D341Med (cell line): ENCODE results near the gene PCSK4.
A peak's percentile ranks its signal among the peaks of the same experiment; 100 is the strongest.
"Not testable (repeated sequence)": the region's sequence is repeated elsewhere in the genome, so short reads cannot be mapped to it uniquely, and the experiment has no call there.

Source experiments
- DNase-seq: peaks from one replicate; pipeline ENCODE4 v3.0.0; 2012; ENCODE audit warnings: low spot score

The PCSK4 gene

DNA sequence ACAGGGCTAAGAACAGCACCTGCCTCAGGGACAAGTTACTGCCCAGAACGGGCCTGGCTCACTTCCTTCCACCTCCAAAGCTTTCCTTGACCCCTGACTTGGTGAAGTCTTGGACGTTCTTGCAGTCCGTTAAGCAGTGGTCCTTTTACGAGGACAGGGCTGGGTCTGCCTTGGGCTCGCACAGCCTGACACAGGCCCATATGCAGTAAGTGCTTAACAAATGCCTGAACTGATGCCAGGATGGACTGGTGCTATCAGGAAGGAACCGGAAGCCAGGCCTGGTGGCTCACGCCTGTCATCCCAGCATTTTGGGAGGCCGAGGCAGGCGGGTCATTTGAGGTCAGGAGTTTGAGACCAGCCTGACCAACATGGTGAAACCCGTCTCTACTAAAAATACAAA lies 31.9 kb upstream of the PCSK4 start:
- DNase-seq: no peak

DNA sequence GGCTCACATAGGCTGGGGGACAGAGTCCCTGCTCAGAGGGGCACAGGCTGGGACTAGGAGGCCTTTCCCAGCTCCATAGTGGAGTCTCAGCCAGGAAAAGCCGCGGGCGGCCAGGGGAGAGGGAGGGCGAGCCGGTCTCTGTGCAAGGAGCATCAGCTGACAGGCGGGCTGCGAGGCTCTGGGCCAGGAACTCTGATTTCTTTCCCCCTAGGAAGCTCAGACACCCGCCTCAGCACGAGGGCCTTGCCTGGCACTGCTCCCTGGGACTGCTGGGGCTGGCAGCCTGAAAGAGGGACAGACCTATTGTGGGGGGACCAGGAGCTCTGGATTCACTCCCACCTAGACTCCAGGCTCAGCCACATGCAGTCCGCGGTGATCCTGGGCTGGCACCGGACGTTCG lies 31.5 kb upstream of the PCSK4 start:
- DNase-seq: no peak

- no peak for DNase-seq
Measured at GRCh38 chr19:1520203-1520780, 30.1 kb upstream of the PCSK4 start.

DNA sequence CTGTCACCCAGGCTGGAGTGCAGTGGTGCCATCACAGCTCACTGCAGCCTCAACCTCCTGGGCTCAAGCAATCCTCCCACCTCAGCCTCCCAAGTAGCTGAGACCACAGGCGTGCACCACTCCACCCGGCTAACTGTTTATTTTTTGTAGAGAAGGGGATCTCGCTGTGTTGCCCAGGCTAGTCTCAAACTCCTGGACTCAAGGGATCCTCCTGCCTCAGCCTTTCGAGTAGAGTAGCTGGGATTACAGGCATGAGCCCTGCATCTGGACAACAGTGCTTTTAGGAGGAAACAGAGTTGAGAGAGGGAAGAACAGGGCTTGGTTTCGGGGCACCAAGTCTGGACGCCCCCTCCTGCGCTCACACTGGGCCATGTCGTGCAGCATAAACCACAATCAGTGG lies 29.7 kb upstream of the PCSK4 start:
- not testable (repeated sequence) for DNase-seq

- DNase-seq: no peak
Measured at GRCh38 chr19:1518471-1518870, 28.3 kb upstream of the PCSK4 start.

- DNase-seq: no peak
Measured at GRCh38 chr19:1516395-1516753, 26.2 kb upstream of the PCSK4 start.

GRCh38 chr19:1514986-1515721 lies 25.0 kb upstream of the PCSK4 start:
- DNase-seq: no peak

GRCh38 chr19:1514295-1514661 lies 24.1 kb upstream of the PCSK4 start:
- DNase-seq: no peak

GRCh38 chr19:1513499-1514294 lies 23.5 kb upstream of the PCSK4 start:
- peak; percentile 80 for DNase-seq

DNA sequence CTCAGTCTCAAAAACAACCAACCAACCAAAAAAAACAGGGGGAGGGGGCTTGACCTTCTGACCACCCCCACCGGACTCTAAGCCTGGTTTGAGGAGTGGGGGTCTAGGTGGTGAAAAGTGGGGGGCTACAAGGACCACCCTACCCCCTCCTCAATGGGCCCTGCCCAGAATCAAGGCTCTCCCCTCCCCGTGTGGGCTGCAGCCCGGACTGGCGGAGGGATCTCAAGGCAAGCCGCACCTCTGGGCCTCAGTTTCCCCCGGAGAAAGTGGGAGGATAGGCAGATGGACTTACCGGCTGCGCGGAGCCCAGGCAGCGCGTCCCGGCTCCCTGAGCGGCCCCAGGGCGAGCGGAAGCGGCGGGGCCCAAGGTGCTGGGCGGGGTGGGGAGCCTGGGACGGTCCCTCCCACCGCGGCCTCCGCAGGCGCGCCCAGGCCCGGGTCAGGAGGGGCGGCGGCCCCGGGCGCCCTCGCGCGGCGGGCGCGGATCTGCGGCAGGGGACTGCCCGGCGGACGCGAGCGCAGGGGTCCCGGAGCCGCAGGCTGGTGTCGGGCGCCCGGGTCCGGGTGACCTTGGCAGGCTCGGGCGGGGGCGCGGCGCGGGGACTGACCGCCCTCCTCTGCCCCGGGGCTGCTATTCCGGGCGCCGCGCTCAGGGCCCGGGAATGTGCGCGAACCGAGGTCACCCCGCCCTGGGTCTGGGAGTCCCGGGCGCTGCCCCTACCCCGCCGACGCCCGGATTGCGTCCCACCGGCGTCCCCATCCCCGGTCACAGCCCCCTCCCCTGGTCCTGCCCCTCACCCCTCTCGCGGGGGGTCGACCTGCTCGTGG lies 22.7 kb upstream of the PCSK4 start, which contains the start of gene ADAMTSL5:
ADAMTSL5 (minus strand) TSS at position 349 of the 828 bp plus-strand sequence. CDS start 2,076 bp downstream, outside the sequence.
- DNase-seq: no peak

DNA sequence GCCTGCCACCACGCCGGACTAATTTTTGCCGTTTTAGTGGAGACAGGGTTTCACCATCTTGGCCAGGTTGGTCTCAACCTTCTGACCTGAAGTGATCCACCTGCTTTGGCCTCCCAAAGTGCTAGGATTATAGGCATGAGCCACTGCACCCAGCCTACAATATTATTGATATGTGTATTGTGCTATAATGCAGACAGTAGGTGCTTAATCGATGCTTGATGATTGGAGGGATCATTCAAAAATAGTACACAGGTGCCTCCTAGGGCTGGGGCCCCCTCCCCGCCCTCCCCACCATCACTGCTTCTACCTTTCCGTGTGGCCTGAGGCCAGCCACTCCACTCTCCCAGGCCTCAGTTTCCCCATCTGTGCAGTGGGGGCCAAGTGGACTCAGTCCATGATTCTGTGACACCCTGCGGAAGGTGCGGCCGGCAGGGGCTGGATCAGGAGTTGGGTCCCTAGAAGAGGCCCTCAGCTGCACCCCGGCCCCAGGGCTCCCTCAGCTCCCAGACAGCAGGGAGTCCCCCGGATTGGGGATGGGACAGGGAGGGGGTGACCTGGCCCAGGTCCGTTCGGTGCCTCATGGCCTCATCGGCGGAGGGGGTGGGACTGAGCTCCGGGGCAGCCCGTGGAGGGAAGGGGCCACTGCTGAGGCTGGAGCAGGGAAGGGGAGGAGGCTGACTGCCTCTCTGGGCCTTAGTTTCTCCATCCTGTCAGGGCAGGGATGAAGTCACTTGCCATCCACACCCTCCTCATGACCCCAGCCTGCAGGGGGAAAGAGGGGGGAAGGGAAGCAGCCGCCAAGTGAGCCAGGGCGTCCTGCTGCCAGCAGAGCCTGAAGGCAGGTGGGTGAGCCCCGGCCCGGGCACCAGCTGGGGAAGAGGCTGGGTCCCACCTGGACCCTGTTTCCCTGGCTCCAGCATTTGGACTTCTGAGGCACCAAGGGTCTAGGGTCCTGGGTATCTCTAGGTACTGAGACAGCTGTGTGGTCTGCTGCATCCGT lies 21.5 kb upstream of the PCSK4 start:
- no peak for DNase-seq

DNA sequence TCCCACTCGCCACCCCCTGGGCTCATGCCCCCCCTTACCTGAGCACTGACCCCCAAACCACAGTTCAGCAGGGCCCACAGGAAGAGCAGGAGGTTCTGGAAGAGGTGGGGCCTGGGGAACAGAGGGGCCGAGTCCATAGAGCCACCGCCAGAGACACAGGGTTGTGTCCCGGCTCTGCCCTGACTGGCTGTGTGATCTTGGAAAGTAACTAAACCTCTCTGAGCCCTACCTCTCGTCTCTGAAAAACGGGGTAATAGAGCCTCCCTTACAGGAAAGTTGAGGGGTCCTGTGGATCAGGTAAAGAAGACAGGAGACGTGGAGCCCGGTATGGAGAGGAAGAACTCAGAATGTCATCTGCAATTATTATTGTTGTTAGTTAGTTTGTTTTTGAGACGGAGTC lies 20.7 kb upstream of the PCSK4 start:
- no peak for DNase-seq

DNA sequence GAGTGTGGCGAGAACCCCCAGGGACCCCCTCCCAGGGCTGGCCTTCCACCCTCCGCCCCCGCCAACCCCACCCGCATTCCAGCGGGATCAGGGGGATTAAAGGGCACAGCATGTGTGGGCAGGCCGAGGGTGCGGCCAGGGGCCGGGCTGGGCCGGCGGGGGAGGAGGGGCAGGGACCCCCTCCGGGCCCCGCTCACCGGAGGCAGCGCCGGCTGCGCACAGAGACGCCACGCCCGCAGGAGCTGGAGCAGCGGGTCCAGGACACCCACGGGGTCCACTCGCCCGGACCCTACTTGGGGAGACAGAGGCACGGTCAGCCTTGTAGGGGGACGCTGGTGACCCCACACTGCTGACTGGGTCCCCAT lies 20.3 kb upstream of the PCSK4 start:
- DNase-seq: no peak

DNA sequence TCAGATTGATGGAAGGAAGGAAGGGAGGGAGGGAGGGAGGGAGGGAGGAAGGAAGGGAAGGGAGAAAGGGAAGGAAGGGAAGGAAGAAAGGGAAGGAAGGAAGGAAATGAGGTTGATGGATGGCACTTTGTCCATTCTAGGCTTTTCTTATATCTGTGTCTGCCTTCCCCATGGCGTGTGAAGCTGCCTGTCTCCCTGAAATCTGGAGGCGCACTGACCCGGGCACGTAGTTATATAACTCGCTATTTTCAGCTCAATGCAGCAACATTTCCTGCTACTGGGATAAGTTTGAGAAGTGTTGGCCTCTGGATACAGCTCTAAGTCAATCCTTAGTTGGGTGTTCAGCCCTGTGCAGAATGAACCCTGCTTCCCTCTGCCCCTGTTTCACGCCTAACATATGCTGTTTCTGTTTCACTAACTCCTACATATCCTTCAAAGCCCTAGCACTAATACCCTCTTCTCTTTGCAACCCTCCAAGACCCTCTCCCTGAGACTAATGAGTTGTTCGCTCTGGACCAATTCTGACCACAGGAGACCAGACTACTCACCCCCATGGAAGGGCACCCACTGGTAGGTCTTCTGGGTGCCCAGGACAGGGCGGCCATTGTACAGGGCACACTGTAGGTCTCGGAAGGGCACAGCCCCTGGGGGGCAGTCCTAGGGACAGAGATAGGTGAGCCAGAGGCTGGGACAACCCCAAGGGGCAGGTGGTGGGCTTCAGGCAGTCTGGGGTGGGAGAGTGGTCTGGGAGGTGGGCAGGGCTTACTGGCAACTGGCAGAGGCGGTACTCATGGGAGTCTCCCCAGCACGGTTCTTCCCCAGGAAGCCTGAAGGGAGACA lies 19.7 kb upstream of the PCSK4 start:
- DNase-seq: no peak

GRCh38 chr19:1508507-1508856 lies 18.3 kb upstream of the PCSK4 start:
- DNase-seq: no peak

DNA sequence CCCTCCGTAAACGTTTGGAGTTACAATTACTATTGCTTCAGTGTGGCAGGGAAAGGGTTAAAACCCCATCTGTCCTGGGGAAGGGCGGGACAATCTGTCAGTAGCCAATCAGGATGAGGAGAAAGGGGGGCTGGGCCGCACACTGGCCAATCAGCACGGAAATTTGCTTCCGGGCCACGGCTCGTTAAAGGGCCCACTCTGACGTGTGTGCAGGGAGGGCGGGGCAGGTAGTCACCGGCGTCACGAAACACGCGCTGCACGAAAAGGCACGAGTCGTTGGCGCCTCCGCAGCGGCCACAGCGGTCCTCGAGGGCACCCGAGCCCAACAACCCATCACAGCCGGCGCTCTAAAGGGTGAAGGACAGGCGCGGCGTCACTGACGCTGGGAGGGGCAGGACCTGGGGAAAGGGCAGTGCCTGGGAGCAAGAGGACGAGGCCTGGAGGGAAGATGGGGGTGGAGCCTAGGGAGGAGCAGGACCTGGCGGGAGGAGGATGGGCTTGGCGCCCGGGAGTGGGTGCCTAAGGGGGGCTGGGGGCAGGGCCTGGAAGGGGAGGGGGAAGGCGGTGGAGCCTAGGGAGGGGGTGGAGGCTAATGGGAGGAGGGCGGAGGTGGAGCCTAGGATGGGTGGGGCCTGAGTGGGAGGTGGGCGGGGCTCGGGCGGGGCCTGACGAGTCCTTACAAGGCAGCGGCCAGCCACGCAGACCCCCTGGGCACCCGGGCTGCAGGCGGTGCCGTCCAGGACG lies 17.8 kb upstream of the PCSK4 start:
- DNase-seq: peak; percentile 98

DNA sequence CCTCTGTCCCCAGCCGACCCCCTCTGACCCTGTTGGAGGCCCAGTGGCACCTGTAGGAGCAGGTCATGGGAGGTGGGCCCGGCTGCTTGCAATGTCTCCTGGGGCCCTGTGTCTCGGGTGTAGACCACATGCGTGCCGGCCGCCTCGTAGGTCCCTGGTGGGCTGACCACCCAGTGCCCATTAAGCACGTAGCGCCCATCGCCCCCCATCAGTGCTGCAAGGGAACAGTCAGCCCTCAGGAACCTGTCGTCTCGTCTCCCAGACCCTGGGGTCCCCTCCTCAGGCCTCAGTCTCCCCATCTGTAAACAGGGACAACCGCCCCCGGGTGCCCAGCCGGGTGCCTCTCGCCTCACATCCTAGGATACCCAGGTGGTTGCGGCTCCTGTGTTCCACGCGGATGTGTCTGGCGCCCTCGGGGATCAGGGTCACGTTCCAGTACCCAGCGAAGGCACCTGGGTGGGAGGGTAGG lies 17.1 kb upstream of the PCSK4 start:
- no peak for DNase-seq

- no peak for DNase-seq
Measured at GRCh38 chr19:1505991-1506881, 16.1 kb upstream of the PCSK4 start.
